ENCODE results near the gene KLHDC9. TPM values are rescaled to one million over a fixed set of nuclear protein-coding genes. Genes with fewer than 3 reads are reported as not detected.
A peak's percentile ranks its signal among the peaks of the same experiment; 100 is the strongest.
"Not testable (repeated sequence)": the region's sequence is repeated elsewhere in the genome, so short reads cannot be mapped to it uniquely, and the experiment has no call there.

KLHDC9 gene, protein sequence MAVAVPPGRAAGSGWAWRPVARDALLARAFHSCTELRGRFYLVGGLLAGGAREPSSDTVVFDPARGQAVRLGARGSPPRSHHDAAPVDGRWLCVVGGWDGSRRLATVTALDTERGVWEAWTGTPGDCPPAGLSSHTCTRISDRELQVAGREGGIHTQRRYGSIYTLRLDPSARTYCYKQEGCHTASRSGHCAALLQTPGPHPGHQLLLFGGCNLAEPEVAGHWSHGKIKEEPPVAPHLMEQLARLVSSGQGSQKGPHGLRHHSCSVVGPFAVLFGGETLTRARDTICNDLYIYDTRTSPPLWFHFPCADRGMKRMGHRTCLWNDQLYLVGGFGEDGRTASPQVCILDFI
- polyA plus RNA-seq (ENCODE audit: insufficient read length in 12 of 12): 1 to 10 TPM in 4 of 12 donors, under 1 TPM in 5, not detected in 3; 0.32 to 1.7 (median 0.73) TPM
- long read RNA-seq, donor 1, partial matches to known transcripts: 0 of 5 reads
- long read RNA-seq, donor 1, other reads (novel, unspliced or antisense): 0 of 5 reads
- long read RNA-seq, donor 2: 0 reads
- long read RNA-seq, donor 3: 0 reads
- long read RNA-seq, donor 4: 0 reads
- long read RNA-seq, donor 5: 0 reads
- long read RNA-seq, donor 6, partial matches to known transcripts: 0 of 1 reads
- long read RNA-seq, donor 6, other reads (novel, unspliced or antisense): 0 of 1 reads
- long read RNA-seq, donor 7: 0 reads
- long read RNA-seq, donor 8: 0 reads
- long read RNA-seq, donor 9: 0 reads
- long read RNA-seq, donor 10: 0 reads
- long read RNA-seq, donor 11, partial matches to known transcripts: 0 of 2 reads
- long read RNA-seq, donor 11, other reads (novel, unspliced or antisense): 0 of 2 reads

DNA sequence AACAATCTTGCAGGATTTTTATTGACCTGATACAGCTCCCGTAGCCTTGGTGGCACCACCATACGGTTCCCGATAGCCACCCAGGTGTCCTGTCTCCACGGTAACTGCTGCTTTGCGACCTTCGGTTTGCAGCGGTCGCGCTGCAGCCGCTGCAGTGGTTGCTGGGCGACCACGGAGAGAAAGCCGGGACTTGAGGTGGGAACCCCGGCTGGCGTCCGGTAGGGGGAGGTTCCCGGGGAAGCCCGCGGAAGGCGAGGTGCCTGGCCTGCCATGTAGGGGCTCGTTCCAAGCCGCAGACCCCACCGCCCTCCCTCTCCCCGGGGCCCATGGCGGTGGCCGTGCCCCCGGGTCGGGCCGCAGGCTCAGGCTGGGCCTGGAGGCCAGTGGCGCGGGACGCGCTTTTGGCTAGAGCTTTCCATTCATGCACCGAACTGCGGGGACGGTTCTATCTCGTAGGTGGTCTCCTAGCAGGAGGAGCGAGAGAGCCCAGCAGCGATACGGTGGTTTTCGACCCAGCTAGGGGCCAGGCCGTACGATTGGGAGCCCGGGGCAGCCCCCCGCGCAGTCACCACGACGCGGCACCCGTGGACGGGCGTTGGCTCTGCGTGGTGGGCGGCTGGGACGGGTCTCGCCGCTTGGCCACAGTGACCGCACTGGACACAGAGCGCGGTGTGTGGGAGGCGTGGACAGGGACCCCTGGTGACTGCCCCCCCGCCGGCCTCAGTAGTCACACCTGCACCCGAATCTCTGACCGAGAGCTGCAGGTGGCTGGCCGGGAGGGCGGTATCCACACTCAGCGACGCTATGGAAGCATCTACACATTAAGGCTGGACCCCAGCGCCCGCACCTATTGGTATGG, at the start of gene KLHDC9:
TSS of gene KLHDC9 (plus strand) at position 152 of the 859 bp plus-strand sequence. CDS start at position 327, 175 bp downstream.
- DNase-seq: peak; percentile 65

DNA sequence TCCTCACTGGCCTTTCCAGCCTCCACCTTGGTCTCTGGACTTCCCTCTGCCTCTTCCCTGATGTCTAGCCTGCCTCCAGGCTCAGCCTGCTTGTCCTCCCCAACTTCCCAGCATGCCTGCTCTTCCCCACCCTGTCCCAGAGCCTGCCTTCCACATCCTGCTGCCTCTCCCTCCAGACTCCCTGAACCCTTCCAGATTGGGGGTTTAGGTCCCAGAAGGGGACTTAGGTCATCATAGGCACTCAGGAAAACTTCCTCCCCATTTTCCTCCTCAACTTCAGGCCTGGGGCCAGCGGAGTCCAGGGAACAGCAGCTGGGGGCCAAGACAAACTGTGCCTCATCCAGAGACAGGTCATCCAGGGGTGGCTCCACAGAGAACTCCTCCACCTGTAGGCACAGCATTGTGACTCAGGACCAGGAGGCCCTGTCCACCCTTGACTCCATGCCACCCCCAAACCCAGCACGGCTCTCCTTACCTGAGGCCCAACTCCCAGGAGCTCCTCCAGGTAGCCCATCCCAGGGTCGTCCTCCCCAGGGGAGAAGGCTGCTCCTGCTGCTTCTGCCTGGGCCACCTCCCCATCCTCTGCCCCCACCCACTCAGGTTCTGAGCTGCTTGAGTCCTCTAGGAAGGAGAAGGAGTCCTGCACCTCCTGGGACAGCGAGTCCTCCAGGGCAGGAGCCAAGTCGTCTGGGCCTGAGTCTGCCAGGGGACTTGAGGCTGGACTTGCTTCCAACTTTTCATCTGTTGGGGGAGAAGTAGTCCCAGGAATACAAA, 49.0 kb upstream of the KLHDC9 start:
- DNase-seq: no peak

DNA sequence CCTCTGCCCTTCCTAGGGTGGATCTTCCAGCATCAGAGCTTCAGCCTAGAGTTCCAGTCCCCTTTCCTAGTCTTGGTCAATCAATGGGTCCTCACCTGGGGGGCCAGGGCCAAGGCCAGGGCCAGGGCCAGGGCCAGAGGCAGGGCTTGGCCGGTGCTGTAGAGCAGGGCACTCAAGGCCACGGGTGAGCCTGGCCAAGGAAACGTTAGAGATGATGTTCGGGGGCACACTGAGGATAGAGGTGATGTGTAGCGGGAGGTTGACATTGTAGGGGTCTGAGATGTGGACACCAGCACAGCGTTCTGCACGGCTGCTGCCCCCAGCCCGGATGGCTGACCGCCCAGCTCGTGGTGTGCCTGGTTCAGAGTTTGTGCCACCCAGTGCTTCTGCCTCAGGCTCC, 46.9 kb upstream of the KLHDC9 start:
- no peak for DNase-seq

DNA sequence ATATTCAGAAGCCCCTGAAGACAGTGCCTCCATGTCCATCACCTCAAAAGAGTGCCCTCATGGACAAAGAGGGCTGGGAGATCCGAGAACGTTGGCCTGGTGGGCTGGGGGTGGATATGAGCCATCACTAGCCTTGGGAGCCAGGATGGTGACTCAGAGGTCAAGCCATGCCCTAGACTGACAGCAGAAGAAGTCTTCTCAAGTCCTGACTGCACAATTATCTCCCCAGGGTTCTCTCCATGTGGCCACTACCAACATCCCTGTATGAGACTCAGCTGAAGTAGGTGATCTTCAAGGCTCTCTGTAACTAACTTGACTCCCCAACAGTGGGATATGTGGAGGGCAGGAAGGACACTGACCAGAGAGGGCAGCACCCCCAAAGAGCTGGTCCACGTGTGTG, 45.3 kb upstream of the KLHDC9 start:
- DNase-seq: no peak

DNA sequence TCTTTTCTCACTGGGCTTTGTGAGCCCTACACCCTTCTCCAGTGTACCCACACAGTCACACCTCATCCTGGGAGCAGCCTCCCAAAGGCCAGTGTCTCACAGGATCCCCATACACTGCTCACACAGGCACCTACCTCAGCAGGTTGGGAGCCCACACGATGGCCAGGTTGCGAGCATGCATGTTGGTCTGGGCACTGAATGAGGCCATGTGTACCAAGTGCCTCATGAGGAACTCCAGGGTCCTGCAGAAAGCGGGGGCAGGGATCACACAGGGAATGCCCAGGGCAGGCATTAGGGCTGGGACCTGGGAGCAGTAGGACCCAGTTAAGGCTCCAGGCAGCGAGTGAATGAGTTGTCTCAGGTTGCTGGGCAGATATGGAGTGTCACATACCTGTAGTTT, 43.9 kb upstream of the KLHDC9 start:
- DNase-seq: no peak

DNA sequence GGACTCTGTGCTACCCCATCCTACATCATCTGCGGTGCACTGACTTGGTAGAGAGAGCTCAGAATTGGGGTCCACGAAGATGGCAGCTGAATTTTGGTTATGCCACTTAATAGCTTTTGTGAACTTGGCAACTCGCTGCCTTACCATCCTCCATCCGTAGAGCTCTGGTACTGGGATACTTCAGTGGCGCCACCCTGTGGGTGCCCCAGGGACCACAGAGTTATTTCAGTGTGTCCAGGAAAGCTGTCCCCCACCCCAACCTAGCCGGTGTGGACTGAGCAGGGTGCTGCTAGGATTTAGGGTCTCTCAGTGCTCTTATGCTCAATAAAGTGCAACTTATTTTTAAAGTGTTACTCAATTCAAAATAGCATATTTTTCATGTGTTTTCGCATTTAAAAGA, 43.4 kb upstream of the KLHDC9 start:
- DNase-seq: no peak

DNA sequence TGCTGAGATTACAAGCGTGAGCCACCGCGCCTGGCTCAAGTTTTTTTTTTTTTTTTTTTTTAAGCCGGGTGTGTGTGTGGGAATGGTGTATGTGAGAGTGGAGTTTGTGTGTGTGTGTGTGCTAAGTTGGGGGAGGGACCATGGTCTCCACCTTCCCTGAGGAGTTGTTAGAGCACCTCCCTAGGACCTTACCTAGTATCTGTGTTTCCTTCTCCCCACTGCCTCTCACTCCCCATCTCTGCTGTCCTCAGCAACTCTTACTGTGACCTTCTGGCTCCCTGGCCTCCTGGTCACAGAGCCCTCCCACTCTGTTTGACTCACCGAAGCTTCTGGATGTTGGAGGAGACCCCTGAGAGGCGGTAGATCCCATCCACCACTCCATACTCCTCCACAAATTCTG, 38.9 kb upstream of the KLHDC9 start:
- DNase-seq: no peak

DNA sequence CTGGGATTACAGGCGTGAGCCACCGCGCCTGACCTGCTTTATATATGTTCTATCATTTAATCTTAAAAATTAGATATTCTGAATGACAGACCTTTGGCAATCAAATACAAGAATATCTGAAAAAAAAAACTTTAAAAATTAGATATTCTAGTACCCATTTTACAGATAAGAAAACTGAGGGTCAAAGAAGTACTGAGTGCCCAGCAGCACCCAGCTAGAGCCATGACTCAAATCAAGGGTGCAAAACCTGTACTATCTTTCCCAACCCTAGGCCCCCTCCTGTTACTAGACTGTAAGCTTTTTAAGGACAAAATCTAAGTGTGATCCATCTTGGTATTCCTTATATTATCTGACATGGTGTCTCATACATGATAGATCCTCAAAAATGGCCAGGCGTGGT, 36.7 kb upstream of the KLHDC9 start:
- DNase-seq: no peak

DNA sequence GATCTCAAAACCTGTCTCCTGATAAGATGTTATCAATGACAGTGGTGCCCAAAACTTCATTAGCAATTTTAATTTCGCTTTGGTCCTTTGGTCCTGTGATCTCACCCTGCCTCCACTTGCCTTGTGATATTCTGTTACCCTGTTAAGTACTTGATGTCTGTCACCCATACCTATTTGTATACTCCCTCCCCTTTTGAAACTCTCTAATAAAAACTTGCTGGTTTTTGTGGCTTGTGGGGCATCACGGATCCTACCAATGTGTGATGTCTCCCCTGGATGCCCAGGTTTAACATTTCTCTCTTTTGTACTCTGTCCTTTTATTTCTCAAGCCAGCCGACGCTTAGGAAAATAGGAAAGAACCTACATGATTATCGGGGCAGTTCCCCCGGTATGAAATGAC, 34.2 kb upstream of the KLHDC9 start:
- not testable (repeated sequence) for DNase-seq

DNA sequence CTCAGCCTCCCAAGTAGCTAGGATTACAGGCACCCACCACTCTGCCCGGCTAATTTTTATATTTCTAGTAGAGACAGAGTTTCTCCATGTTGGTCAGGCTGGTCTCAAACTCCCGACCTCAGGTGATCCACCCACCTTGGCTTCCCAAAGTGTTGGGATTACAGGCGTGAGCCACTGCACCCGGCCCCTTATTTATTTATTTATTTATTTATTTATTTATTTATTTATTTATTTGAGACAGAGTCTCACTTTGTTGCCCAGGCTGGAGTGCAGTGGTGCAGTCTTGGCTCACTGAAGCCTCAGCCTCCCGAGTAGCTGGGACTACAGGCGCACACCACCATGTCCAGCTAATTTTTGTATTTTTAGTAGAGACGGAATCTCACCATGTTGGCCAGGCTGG, 32.5 kb upstream of the KLHDC9 start:
- DNase-seq: not testable (repeated sequence)

DNA sequence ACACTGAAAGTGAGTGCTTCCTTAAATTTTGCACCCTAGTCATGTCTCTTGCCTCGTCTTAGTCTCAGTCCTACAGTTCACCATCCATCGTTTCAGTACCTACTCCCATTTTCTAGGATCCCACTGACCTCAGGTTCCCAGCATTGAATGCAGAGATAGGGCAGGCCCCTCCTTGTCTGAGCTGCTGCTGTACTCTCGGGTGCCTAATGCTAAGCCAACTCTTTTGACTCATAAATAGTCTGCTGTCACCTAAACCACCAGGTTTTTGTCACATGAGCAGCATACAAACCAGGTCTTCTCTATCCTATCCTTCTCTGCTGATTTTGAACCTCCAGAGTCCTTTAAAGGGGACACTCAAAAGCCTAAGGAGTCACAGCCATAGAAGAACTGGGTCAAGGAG, 31.5 kb upstream of the KLHDC9 start:
- DNase-seq: no peak

DNA sequence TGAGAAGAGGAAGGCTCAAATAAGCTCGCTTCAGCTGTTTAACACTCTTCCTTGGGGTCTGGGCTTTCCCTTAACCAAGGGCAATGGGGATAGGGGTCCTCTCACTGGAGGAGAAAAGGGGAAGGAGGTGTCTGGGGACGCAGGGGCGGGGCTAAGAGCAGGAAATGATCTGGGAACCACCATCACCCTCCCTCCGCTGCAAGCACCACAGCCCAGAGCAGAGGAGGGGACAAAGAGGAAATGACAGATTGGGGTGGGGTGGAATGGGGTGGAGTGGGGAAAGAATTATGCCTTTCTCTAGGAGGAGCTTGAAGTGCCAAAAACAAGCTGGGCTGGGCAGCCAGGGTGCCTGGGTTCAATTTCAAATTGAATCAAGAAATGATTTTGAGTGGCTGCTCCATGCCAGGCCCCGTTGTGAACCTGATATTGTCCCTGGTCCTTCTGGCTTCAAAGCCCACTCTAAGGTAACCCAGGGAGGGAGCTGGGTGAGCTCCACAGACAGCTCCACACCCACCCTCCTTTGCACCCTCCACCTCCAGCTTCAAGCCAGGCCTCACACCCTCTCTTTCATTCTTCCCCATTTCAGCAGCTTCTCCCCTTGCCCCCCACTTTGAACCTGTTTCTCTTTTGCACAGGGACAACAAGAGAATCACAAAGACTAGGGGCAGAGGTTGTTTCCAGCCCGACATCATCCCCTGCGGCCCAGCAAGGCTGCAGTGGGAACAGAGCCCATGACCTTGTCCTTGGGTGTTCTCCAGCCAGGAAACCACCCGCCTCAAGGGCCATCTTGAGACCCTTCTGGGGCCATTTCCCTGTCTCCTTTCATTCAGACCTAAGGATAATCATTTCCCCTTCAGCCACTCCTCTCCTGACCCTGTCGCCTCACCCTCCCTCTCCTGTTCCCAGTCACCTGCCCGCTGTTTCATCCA, 29.6 kb upstream of the KLHDC9 start:
- peak; percentile 37 for DNase-seq

DNA sequence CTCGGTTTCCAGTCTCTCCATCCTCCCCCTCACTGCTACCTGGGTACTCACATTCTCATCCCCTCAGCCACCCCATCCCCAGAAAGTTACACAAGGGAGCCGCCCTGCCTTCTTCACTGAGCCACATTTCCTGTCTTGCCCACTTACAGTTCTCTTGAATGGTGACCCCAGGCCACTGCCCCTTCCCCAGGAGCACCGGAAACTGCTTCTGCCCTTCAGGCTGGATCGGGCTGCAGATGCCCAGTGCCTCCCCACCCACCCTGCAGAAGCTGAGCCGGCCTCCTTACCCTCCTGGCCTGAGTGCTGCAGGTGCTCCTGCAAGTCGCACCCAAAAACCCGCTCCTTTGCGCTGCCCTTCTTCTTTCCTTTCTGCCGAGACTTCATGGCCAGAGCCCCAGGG, 28.9 kb upstream of the KLHDC9 start:
- no peak for DNase-seq

DNA sequence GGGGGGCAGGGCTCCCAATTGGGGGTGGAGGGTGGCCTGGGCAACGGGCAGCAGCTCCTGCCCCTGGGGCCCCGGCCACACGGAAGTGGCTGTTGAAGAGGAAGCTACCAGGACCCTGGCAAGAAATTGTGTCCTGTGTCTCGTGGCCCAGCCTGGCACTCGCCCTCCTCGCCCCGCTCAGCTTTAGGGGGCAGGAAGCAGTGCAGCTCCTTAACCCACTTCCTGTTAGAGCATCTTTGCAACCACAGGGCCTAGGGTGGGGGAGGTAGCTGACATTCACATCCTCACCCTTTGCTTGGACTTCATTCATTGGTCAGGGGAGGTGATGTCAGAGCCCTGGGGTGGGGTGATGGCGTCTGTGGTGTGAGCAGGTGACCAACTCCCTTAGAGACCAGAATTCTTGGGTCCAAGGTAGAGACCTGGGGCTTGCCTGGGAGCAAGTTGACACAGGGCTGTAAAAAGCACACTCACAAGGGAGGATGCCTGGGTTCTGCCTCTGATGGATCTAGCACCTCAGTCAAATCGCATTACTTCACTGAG, 28.4 kb upstream of the KLHDC9 start, which contains the start of gene ARHGAP30:
TSS of gene ARHGAP30 (minus strand) at position 161 of the 540 bp plus-strand sequence. CDS start 267 bp downstream, outside the sequence.
- DNase-seq: peak; percentile 11

DNA sequence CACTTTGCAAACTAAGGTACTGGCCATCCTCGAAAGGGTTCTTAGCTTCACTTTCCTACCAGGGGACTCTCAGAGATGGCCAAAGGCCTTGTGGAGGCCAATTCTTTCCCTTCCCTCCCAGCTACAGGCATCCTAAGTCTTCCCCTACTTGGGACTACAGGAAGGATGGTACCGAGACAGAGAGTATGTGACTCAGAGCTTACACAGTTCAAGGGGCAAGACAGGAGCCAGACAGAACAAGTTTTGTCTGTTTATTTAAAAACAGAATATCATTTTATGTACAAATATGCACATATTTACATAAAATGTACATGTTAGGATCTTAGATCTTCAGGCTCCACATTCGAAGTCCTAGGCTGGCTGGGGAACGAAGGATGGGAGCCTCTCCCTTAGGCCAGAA, 27.4 kb upstream of the KLHDC9 start:
- DNase-seq: no peak

DNA sequence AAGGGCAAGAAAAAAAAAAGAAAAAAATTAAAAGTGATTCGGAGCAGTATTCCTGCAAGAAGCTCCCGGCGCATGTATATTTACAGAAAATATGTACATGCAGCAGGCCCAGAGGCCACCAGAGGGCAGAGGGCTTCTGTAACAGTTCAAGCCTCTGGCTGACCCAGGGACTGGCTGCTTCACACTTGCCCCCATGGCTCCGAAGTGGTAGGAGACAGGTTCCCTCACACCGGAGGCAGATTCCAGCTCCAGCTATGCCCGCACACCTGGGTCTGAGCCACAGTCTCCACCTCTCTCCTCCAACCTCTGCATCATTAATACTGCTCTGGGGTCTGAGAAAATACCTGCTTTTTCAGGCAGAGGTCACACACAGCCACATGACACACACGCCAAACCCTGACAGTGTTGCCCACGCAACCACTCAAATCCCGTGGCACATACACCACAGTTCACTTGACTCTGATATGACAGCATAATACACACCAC, 26.2 kb upstream of the KLHDC9 start:
- peak; percentile 35 for DNase-seq

DNA sequence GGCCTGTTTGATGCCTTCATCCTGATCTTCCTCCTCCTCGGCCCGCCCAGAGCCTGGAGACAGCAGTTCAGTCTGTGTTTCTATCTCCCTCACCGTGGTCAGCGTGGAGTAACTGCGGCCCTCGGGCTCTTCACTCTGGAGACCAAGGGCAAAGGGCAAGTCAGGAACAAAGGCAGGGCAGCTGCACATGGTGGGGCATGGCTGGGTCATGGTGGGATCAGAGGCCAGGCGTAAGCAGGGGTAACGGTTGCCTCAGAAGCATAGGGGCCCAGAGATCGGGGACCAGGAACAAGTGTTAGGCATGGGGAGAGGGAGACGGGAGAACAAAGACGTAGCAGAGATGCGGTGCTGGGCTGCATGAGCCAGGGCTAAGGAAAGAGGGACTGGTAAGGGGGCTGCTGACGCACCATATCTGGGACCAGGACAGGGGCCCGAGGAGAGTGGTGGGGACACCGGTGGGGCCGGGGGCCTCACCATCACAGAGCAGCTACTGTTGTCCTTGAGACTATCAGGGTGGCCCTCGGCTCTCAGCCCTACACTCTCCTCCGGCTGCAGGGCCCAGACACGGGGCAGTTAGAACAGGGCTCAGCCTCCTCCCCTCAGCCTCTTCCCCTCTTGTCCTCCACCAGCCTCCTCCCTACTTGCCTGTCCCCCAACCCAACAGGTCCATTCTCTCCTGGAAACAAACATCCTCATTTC, 25.3 kb upstream of the KLHDC9 start:
- DNase-seq: no peak

DNA sequence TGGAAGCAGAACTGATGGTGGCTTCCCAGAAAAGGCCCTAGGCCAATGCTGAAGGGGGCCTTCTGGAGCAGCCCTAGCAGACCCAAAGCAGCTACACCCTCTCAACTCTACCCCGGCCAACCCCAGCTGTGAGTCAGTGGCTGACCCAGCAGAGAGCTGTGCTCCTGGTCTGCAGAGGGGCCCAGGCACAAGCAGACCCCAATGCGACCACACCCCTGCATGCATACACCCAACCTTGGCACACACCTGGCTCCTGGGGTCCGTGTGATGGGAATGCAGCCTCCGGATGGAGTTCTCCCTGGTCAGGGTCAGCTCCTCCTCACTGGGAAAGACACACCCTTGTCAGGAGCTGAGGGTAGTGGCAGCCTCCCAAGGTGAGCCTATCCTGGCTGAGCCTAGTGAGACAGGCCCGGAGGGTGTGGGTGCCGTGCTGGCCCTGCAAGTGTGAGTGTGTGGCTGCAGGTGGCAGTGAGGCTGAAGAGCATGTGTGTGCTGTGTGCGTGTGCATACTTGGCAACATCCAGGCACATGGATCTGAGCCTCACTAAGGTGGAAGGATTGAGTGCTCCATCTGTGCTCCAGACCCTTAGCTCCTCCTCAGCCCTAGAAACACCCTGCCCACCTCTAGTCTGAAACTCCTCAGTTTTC, 24.6 kb upstream of the KLHDC9 start:
- no peak for DNase-seq
